ENCODE data around the gene CDH22. TPM values are rescaled to one million over a fixed set of nuclear protein-coding genes. Genes with fewer than 3 reads are reported as not detected.

Gene CDH22
- polyA plus RNA-seq, 1 donor from 2014 or later, result 2.1 TPM

DNA sequence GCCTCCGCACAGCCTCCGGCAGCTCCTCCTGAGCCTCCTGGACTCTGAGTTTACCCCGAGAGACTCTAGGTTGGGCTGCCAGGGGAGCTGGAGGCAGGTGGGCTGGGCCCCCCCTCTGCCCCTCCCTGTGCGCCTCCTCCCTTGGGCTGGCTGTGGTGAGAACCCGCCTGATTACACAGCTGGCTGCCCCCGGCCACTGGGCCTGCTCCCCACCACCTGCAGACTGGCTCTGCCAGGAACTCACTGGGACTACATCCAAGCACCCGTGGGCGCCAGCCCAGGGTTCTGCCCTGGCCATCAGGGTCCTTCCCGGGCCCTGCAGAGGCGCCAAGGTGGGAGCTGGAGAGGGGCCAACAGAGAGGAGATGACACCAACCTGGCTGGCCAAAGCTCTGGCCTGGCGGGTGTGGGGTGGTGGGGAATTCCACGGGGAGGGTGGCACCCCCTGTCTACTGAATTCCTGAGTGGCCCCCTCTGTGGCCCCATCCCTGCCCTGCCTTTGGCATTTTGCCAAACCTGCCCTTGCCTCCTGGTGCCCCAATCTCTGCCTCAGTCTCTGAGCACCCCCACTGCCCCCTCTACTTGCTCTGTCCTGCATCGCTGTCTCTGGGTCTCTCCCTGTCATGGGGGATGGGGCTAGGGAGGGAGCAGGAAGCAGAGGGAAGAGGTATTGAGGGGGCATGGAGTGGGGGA, 21.9 kb upstream of the CDH22 start:
- TF ChIP-seq TAF1 (IDR thresholded peaks at IDR 0.05; ENCODE audit: low read depth) (no peak), EP300 (conservative IDR thresholded peaks at IDR 0.05; ENCODE audit: poor library complexity, severe bottlenecking) (no peak), EZH2 (IDR thresholded peaks at IDR 0.05; ENCODE audit: borderline replicate concordance, insufficient read depth, low read length, poor library complexity, severe bottlenecking) (no peak), REST (IDR thresholded peaks at IDR 0.05; ENCODE audit: borderline replicate concordance) (no peak), CTCF (IDR thresholded peaks at IDR 0.05; ENCODE audit: poor library complexity, severe bottlenecking) (no peak), SMC3 (conservative IDR thresholded peaks at IDR 0.05; ENCODE audit: poor library complexity) (no peak), MXI1 (conservative IDR thresholded peaks at IDR 0.05; ENCODE audit: poor library complexity, severe bottlenecking) (no peak), POLR2AphosphoS5 (IDR thresholded peaks at IDR 0.05) (no peak), RAD21 (conservative IDR thresholded peaks at IDR 0.05) (no peak)
- Histone ChIP-seq H3K36me3 (ENCODE audit: insufficient read depth, low read length) (no peaks in the 10 kb centered on the region), H3K9me3 (ENCODE audit: low read length) (no peaks in the 10 kb centered on the region), H3F3A (ENCODE audit: insufficient read depth, low read length, poor library complexity, severe bottlenecking) (no peaks in the 10 kb centered on the region), H4K20me1 (ENCODE audit: insufficient read depth) (no peaks in the 10 kb centered on the region), H3K27ac (ENCODE audit: low read length) (no peak overlapping the region), H3K4me3 (ENCODE audit: low read length) (no peak overlapping the region), H3K9me2 (ENCODE audit: insufficient read depth, low read length) (no peaks in the 10 kb centered on the region), H3K79me2 (replicated peaks; ENCODE audit: insufficient read depth, low read length) (no peaks in the 10 kb centered on the region), H3K9ac (ENCODE audit: low read length) (no peak overlapping the region), H2AFZ (ENCODE audit: low read depth, low read length) (no peak overlapping the region), H3K4me2 (ENCODE audit: low read length) (no peak overlapping the region), H3K27me3 (ENCODE audit: insufficient read depth, low read depth, low read length) (no peaks in the 10 kb centered on the region)

- Histone ChIP-seq H3K9ac (ENCODE audit: low read length) (no peak overlapping the region), H3F3A (ENCODE audit: insufficient read depth, low read length, poor library complexity, severe bottlenecking) (no peaks in the 10 kb centered on the region), H3K9me2 (ENCODE audit: insufficient read depth, low read length) (no peaks in the 10 kb centered on the region), H3K4me2 (ENCODE audit: low read length) (no peak overlapping the region), H3K9me3 (ENCODE audit: low read length) (no peaks in the 10 kb centered on the region), H2AFZ (ENCODE audit: low read depth, low read length) (no peak overlapping the region), H4K20me1 (ENCODE audit: insufficient read depth) (no peaks in the 10 kb centered on the region), H3K4me3 (ENCODE audit: low read length) (no peak overlapping the region), H3K27ac (ENCODE audit: low read length) (no peak overlapping the region), H3K36me3 (ENCODE audit: insufficient read depth, low read length) (no peaks in the 10 kb centered on the region), H3K27me3 (ENCODE audit: insufficient read depth, low read depth, low read length) (no peaks in the 10 kb centered on the region), H3K79me2 (replicated peaks; ENCODE audit: insufficient read depth, low read length) (no peaks in the 10 kb centered on the region)
- TF ChIP-seq EP300 (conservative IDR thresholded peaks at IDR 0.05; ENCODE audit: poor library complexity, severe bottlenecking) (no peak), RAD21 (conservative IDR thresholded peaks at IDR 0.05) (no peak), MXI1 (conservative IDR thresholded peaks at IDR 0.05; ENCODE audit: poor library complexity, severe bottlenecking) (no peak), EZH2 (IDR thresholded peaks at IDR 0.05; ENCODE audit: borderline replicate concordance, insufficient read depth, low read length, poor library complexity, severe bottlenecking) (no peak), CTCF (IDR thresholded peaks at IDR 0.05; ENCODE audit: poor library complexity, severe bottlenecking) (no peak), REST (IDR thresholded peaks at IDR 0.05; ENCODE audit: borderline replicate concordance) (no peak), POLR2AphosphoS5 (IDR thresholded peaks at IDR 0.05) (no peak), TAF1 (IDR thresholded peaks at IDR 0.05; ENCODE audit: low read depth) (no peak), SMC3 (conservative IDR thresholded peaks at IDR 0.05; ENCODE audit: poor library complexity) (no peak)
These were observed 20.0 kb upstream of the CDH22 start for GRCh38 chr20:46328200-46328882.

All from neural cell (in vitro differentiated cells).